AG04450 (cell line): ENCODE measurements around the gene ARMC9. TPM values are rescaled to one million over a fixed set of nuclear protein-coding genes. Genes with fewer than 3 reads are reported as not detected.
A peak's percentile ranks its signal among the peaks of the same experiment; 100 is the strongest.

Experiments used
- CTCF ChIA-PET: fragments of 300-600, 350-600 bp; formaldehyde crosslinking; extraction: SDS; loops from one replicate; lab custom pipeline; 2022; ENCODE audit warnings: antibody characterized with exemption, inconsistent platforms; lab: Charles Lee
- POLR2A ChIA-PET: fragments of 350-600 bp; formaldehyde crosslinking; extraction: SDS; loops from one replicate; lab custom pipeline; 2021; ENCODE audit warnings: antibody characterized with exemption, inconsistent platforms; lab: Yijun Ruan, JAX
- DNase-seq: peaks from one replicate; pipeline ENCODE4 v3.0.0-alpha.2; 2011; ENCODE audit warnings: low read depth, low spot score
- H3K27ac ChIP-seq: one replicate; pipeline ENCODE4 v1.5.1; 2012; ENCODE audit warnings: low read depth, low read length, control low read depth
- H3K27me3 ChIP-seq: one replicate; pipeline ENCODE4 v1.6.0; 2012; ENCODE audit warnings: low read length; ENCODE audit not compliant: control insufficient read depth, insufficient read depth
- H3K4me3 ChIP-seq: 2 replicates; pipeline ENCODE4 v1.5.1; 2011; ENCODE audit warnings: mild to moderate bottlenecking, low read depth, low read length, control low read depth
- H3K9me3 ChIP-seq: 2 replicates; pipeline ENCODE4 v1.5.1; 2012; ENCODE audit warnings: low read length; ENCODE audit not compliant: control insufficient read depth, insufficient read depth
- polyA plus RNA-seq: library from polyadenylated mRNA; depleted of rRNA; stranded (reverse); fragments of >200 nt; gene quantifications from 2 replicates; pipeline ENCODE4 v1.2.3, GENCODE V29; 2011
- TF ChIP-seq, protein P1 (sequence below): IDR thresholded peaks from 2 replicates; pipeline ENCODE4 v1.5.1; 2011; ENCODE audit warnings: low read depth, low read length, control low read depth, inconsistent platforms

ARMC9 gene
- polyA plus RNA-seq, 1 experiment, result 49.4 TPM

- DNase-seq, result no peak
- no peaks in the 10 kb centered on the region; the same call in 1 of the 2 replicates for H3K9me3 ChIP-seq
- no peak overlapping the region for H3K27ac ChIP-seq
- H3K4me3 ChIP-seq, result no peak overlapping the region
- TF ChIP-seq, protein P1, sequence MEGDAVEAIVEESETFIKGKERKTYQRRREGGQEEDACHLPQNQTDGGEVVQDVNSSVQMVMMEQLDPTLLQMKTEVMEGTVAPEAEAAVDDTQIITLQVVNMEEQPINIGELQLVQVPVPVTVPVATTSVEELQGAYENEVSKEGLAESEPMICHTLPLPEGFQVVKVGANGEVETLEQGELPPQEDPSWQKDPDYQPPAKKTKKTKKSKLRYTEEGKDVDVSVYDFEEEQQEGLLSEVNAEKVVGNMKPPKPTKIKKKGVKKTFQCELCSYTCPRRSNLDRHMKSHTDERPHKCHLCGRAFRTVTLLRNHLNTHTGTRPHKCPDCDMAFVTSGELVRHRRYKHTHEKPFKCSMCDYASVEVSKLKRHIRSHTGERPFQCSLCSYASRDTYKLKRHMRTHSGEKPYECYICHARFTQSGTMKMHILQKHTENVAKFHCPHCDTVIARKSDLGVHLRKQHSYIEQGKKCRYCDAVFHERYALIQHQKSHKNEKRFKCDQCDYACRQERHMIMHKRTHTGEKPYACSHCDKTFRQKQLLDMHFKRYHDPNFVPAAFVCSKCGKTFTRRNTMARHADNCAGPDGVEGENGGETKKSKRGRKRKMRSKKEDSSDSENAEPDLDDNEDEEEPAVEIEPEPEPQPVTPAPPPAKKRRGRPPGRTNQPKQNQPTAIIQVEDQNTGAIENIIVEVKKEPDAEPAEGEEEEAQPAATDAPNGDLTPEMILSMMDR, result no peak
- CTCF ChIA-PET, result interaction anchor here (1.0 to 1.1 kb wide), 2 partner anchors 38 to 85 kb away, joined by 3 read pairs; no protein-coding TSS in a partner anchor
- POLR2A ChIA-PET, result interaction anchor here (1.3 to 1.4 kb wide), 2 partner anchors 9 to 275 kb away, joined by 4 to 5 read pairs; partner anchors contain the start of genes ARMC9 and NCL
- H3K27me3 ChIP-seq, result no peaks in the 10 kb centered on the region
Measured at GRCh38 chr2:231189171-231189530, 9.3 kb upstream of the ARMC9 start.

DNA sequence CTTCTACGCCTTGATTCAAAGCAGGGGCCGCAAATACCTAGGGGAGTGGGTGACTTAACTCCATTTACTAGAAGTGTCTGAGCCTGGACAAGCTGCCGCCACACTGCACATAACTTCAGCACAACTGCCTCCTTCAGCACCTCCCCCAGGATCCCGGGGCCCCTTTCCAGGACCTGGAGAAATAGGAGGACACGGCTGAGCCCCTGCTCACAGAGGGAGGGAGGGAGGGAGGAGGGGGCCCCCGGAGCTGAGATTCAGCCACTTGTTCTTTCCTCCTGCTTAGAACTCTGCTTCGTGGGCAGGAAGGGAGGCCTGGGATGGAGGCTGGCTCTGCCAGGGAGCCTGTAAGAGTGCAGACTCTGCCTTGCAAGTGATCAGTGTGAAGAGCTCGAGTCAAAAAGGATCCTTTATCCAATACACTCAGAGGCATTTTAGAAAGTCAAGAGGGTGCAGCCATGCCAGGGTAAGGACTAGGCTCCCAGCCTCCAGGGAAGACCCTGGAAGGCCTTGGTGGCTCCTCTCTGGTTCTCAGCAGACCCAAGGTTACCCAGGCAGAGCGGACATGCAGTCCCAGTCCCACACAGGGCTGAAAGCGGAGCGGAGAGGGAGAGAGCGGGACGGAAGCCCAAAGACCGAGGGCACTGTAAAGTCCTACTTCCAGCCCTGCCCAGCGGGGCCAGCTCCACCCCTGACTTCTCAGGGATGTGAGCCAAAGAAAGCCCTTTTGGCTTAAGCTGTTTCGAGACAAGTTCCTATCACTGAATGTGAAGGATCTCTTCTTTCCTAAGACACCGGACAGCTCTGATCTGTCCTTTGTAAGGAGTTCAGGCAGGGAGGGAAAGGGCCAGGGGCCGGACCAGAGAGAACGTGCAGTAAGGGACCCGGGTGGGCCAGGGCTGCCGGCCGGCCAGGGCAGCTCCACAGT, 8.6 kb upstream of the ARMC9 start:
- H3K9me3 ChIP-seq, result no peaks in the 10 kb centered on the region; the same call in 1 of the 2 replicates
- H3K27ac ChIP-seq, result peak overlapping the region; percentile 78
- POLR2A ChIA-PET, result interaction anchor here (0.5 to 1.4 kb wide), 4 partner anchors 9 to 274 kb away, joined by 3 to 5 read pairs (median 4); partner anchors contain the start of genes ARMC9 and NCL
- H3K4me3 ChIP-seq, result no peak overlapping the region
- TF ChIP-seq, protein P1, result no peak
- DNase-seq, result no peak
- H3K27me3 ChIP-seq, result no peaks in the 10 kb centered on the region
- CTCF ChIA-PET, result interaction anchor here (0.9 to 5.6 kb wide), 5 partner anchors 10 to 87 kb away, joined by 3 to 125 read pairs (median 3); no protein-coding TSS in a partner anchor

GRCh38 chr2:231190531-231191197, 7.8 kb upstream of the ARMC9 start:
- Histone ChIP-seq H3K27me3 (no peaks in the 10 kb centered on the region), H3K9me3 (no peaks in the 10 kb centered on the region; the same call in 1 of the 2 replicates), H3K4me3 (no peak overlapping the region; the same call in 1 of the 2 replicates), H3K27ac (peak overlapping the region; percentile 78)
- ChIA-PET CTCF (interaction anchor here (0.7 to 5.6 kb wide), 4 partner anchors 10 to 87 kb away, joined by 3 to 125 read pairs (median 3); no protein-coding TSS in a partner anchor), POLR2A (interaction anchor here (0.7 to 1.4 kb wide), 3 partner anchors 29 to 274 kb away, joined by 3 to 5 read pairs (median 3); partner anchors contain the start of gene NCL)
- DNase-seq, result no peak
- TF ChIP-seq, protein P1, result no peak

DNA sequence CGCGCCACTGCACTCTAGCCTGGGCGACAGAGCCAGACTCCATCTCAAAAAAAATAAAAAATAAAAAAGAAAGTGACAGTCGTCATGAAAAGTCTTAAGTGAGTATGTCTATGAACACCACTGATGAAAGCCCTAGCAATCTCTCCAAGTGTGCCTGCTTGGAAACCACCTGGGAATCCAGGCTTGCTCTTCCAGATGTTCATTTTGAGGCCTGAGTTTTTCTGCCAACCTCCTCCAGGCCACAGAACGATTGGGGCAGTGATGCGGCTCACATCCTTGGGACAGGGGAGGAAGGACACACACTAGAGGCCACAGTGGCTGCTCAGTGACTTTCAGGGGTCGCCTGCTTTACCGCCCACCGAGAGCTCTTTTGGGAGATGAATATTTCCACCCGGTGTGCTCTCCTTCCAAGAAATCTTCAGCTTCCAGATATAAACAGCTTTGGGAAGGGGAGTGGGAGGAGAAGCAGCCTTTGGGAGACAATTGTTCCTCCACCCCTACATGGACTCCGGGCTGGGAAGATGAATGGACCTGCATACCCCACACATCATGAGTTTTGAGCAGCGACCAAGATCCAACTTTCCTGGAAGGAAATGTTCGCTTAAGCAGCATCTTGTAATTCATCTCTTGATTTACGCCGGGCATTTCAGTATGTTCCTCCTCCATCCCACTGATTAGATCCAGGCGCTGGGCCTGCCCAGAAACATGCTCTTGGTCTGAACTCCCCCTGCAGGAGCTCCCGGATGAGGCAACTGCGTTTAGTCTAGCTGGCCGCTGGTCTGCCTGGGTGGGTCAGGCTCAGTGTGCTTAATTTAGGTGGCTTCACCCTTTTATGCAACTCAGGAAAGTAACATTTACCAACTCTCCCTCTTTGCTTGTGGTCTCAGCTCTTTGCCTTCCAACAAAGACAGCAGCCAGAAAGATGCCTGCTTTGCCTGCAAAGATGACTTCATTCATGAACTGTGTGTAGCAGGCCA, 6.2 kb upstream of the ARMC9 start:
- H3K27me3 ChIP-seq, result no peaks in the 10 kb centered on the region
- H3K27ac ChIP-seq, result peak overlapping the region; percentile 80
- DNase-seq, result peak; percentile 79
- POLR2A ChIA-PET, result interaction anchor here (0.6 to 1.4 kb wide), 5 partner anchors 30 to 89 kb away, joined by 3 to 9 read pairs (median 4); no protein-coding TSS in a partner anchor
- TF ChIP-seq, protein P1, result peak; percentile 87
- H3K4me3 ChIP-seq, result no peak overlapping the region
- CTCF ChIA-PET, result interaction anchor here (0.6 to 5.6 kb wide), 31 partner anchors 10 to 215 kb away, joined by 3 to 125 read pairs (median 5); partner anchors contain the start of genes HTR2B and PSMD1
- H3K9me3 ChIP-seq, result peaks cover 6% of the 10 kb centered on the region
